HG03097 (cell line): Measurements from ENCODE around the gene GNB2.
A peak's percentile ranks its signal among the peaks of the same experiment; 100 is the strongest.
"Not testable (repeated sequence)": the region's sequence is repeated elsewhere in the genome, so short reads cannot be mapped to it uniquely, and the experiment has no call there.

Experiments
- ATAC-seq: cut with Tn5 transposase; IDR thresholded peaks from one replicate; pipeline ENCODE4 v1.9.1; 2021; ENCODE audit not compliant: unreplicated experiment, low FRiP score

GNB2 gene

GRCh38 chr7:100693312-100694097 lies 20.0 kb downstream of the GNB2 start:
- peak; percentile 15 for ATAC-seq

DNA sequence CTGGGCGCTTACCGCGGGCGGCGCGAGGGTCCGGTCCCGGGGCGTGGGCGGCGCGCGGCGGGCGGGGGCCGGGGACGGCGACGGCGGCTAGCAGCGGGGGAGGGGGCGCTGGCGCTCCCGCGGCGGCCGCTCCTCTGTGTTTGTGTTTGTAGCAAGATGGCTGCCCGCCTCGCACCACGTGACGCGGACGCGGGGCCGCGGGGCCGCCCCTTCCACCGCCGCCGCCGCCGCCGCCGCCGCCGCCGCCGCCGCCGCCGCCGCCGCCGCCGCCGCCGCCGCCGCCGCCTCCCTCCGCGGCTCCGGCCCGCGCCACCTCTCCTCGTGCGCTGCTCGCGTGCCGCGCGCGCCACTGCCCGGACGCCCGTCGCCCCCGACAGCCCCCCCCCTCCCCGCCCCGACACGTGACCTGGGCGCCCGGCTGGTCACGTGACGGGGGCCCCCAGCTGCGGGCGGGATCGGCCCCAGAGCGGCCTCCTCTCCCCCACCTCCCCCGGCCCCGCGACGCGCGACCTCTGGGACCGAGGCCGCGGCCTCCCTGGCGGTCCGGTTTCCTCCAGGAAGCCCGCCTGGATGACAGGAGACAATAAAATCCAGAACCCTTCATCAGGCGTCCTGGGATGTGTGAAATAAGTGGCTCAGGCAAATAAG lies 20.7 kb downstream of the GNB2 start, which contains the start of gene GIGYF1:
GIGYF1 (minus strand) TSS at position 153 of the 648 bp plus-strand sequence. CDS start 6,012 bp downstream, outside the sequence.
- peak; percentile 40 for ATAC-seq

DNA sequence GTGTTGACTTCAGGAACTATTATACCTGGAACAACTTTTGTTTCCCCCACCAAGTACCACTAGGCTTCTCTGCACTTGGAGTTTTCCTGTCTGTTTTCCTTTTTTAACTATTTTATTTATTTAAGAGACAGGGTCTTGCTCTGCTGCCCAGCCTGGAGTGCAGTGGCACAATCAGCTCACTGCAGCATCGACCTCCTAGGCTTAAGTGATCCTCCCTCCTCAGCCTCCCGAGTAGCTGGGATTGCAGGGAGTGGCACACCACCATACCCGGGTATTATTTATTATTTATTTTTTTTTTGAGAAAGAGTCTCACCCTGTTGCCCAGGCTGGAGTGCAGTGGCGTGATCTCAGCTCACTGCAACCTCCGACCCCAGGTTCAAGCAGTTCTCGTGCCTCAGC lies 22.6 kb downstream of the GNB2 start:
- ATAC-seq = no peak

DNA sequence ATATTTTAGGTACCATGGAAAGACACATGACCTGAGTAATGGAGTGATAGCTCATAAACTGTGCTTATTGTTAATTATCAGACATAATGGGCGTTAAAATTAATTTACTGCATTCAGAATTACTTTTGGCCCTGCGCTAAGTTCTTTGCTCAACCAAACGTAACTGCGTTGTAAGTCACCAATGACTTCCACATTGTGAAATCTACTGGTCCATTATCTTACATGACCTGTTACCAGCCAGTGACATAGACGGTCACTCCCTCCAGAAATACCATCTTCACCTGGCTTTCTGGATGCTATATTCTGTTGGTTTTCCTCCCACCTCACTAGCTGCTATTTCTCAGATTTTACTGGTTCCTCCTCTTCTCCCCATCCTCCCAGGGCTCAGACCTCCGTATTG lies 25.5 kb downstream of the GNB2 start:
- ATAC-seq = no peak

GRCh38 chr7:100701089-100701488 lies 27.5 kb downstream of the GNB2 start:
- not testable (repeated sequence) for ATAC-seq

GRCh38 chr7:100705320-100705752 lies 31.8 kb downstream of the GNB2 start:
- ATAC-seq = peak; percentile 55

DNA sequence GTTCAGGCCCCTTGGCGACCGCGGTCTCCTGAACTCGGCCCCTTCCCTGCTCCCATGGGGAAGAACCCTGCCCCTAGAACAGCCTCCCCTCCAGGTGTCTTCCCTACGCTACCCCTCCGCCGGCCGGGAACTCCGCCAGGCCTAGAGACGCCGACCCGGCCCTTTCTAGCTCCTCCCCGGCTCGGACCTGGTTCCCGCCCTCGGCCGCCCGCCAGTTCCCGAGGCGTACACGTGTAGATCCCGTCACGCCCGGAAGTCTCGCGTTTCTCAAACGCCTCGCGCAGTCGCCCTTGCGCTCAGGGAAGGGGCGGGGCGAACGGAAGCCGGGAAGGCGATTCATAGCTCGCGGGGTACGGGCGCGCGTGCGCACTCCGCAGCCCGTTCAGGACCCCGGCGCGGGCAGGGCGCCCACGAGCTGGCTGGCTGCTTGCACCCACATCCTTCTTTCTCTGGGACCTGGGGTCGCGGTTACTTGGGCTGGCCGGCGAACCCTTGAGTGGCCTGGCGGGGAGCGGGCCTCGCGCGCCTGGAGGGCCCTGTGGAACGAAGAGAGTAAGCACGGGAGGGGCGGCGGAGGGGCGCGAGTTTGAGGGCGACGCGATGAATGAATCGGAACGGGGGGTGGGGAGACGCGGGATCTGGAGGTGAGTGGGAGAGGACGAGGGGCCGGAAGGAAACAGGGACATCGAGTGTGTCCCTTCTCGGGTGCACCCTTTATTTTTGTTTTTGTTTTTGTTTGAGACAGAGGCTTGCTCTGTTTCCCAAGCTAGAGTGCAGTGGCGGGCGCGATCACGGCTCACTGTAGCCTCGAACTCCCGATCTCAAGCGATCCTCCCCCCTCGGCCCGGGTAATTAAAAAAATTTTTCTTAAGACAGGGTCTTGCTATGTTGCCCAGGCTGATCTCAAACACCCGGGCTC lies 32.5 kb downstream of the GNB2 start, which contains the start of gene POP7:
POP7 (plus strand) TSS at position 369 of the 919 bp plus-strand sequence. CDS start 710 bp downstream, outside the sequence.
- peak; percentile 84 for ATAC-seq

GRCh38 chr7:100706672-100707311 lies 33.3 kb downstream of the GNB2 start:
- ATAC-seq = no peak

- ATAC-seq = no peak
Observed at GRCh38 chr7:100708395-100708794, 34.9 kb downstream of the GNB2 start.

- no peak for ATAC-seq
Observed at GRCh38 chr7:100710452-100710851, 36.9 kb downstream of the GNB2 start.

DNA sequence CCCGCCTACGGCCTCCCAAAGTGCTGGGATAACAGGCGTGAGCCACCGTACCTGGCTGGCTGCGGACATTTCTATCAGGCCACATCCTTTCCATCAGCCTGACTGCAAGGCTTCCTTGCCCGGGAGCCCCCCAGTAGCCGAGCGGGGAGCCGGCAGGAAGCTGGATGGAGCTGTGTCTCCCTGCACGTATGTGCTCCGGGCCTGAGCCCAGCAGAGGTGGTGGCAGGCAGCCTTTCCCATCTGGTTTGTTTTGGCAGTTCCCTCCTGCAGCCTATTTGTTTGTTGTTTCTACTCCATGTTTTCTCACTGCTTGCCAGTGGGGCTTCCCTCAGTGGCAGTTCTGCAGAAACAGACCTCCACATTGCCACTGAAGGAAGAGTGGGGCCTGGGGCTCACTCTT lies 37.8 kb downstream of the GNB2 start:
- ATAC-seq = no peak

- ATAC-seq = no peak
Observed at GRCh38 chr7:100714725-100715124, 41.2 kb downstream of the GNB2 start.

DNA sequence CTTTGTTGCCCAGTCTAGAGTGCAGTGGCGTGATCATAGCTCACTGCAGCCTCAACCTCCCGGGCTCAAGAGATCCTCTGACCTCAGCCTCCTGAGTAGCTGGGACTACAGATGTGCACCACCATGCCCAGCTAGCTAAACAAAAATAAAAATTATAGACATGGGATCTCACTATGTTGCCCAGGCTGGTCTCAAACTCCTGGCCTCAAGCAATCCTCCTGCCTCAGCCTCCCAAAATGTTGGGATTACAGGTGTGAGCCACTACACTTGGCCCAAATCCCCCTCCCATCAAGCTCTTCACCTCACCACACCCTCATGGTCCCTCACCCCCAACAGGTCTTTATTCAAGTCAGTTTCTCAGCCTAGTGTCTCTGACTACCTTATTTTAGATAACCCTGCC lies 43.5 kb downstream of the GNB2 start:
- not testable (repeated sequence) for ATAC-seq

DNA sequence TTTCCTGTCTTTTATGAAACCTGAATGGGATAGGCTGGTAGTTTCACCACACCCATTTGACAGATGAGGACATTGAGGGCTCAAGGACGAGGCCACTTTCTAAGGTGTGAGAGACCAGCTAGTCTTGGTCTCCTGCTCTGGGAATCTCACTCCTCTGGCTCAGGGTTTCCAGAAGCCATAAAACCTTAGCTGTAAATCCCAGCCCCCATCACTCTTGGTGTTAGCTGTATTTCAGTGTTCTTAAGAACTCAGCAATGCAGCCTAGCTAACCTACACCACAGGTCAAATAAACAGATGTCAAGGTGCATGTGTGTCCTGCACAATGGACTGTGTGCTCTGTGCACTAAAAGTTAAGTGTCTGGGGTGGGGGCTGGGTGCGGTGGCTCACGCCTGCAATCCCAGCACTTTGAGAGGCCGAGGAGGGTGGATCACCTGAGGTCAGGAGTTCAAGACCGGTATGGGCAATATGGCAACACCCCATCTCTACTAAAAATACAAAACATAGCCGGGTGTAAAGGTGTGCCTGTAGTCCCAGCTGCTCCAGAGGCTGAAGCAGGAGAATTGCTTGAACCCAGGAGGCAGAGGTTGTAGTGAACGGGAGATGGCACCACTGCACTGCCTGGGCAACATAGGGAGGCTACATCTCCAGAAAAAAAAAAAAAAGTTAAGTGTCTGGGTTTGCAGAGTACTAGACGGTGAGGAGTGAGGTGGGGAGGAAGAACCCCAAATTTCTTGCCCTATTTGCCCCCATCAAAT lies 46.2 kb downstream of the GNB2 start:
- ATAC-seq = no peak

GRCh38 chr7:100720279-100720670 lies 46.7 kb downstream of the GNB2 start, which contains the start of gene EPO:
Gene EPO (plus strand): TSS chr7:100720468. CDS start chr7:100720981, 513 bp downstream.
- ATAC-seq = no peak

GRCh38 chr7:100720671-100721504 lies 47.3 kb downstream of the GNB2 start:
- no peak for ATAC-seq

- ATAC-seq = no peak
Observed at GRCh38 chr7:100721505-100721812, 47.9 kb downstream of the GNB2 start.

DNA sequence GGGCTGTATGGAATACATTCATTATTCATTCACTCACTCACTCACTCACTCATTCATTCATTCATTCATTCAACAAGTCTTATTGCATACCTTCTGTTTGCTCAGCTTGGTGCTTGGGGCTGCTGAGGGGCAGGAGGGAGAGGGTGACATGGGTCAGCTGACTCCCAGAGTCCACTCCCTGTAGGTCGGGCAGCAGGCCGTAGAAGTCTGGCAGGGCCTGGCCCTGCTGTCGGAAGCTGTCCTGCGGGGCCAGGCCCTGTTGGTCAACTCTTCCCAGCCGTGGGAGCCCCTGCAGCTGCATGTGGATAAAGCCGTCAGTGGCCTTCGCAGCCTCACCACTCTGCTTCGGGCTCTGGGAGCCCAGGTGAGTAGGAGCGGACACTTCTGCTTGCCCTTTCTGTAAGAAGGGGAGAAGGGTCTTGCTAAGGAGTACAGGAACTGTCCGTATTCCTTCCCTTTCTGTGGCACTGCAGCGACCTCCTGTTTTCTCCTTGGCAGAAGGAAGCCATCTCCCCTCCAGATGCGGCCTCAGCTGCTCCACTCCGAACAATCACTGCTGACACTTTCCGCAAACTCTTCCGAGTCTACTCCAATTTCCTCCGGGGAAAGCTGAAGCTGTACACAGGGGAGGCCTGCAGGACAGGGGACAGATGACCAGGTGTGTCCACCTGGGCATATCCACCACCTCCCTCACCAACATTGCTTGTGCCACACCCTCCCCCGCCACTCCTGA lies 49.1 kb downstream of the GNB2 start:
- ATAC-seq = no peak
